Heart left ventricle (tissue), 16 donors: ENCODE results near the gene PUM1. TPM values are rescaled to one million over a fixed set of nuclear protein-coding genes. Genes with fewer than 3 reads are reported as not detected.

Experiments
- ATAC-seq, 4 donors: fragments of 200-7000 bp; cut with Tn5 transposase; one replicate each; pipeline ENCODE4 v1.9.1; 2020 to 2022; ENCODE audit warnings: moderate library complexity in 4 of 4, mild to moderate bottlenecking in 3 of 4, moderate number of reproducible peaks in 1 of 4
- DNase-seq, 5 donors: peaks; one replicate each; pipeline ENCODE4 v3.0.0-alpha.2; 2020
- H3K27ac ChIP-seq, 12 donors: fragments of 200-600 bp; sonication (generic) in 4 of 12; one replicate each; pipeline versions ENCODE4 v1.5.0 to v1.8.0; 2016 to 2022; ENCODE audit warnings: mild to moderate bottlenecking in 2 of 12
- H3K27me3 ChIP-seq, 9 donors: fragments of 200-600 bp; sonication (generic) in 2 of 9; one replicate each; pipeline versions ENCODE4 v1.5.1 to v1.8.0; 2016 to 2022; ENCODE audit warnings: mild to moderate bottlenecking in 3 of 9
- H3K36me3 ChIP-seq, 9 donors: fragments of 200-600 bp; sonication (generic) in 2 of 9; one replicate each; pipeline versions ENCODE4 v1.5.0 to v1.8.0; 2018 to 2022; ENCODE audit warnings: mild to moderate bottlenecking in 2 of 9
- H3K4me1 ChIP-seq, 12 donors: fragments of 200-600 bp; sonication (generic) in 4 of 12; one replicate each; pipeline versions ENCODE4 v1.5.0 to v1.8.0; 2016 to 2022; ENCODE audit warnings: mild to moderate bottlenecking in 3 of 12
- H3K4me3 ChIP-seq, 12 donors: fragments of 200-600 bp; sonication (generic) in 4 of 12; one replicate each; pipeline versions ENCODE4 v1.5.0 to v1.8.0; 2017 to 2022; ENCODE audit warnings: mild to moderate bottlenecking in 9 of 12, moderate library complexity in 4 of 12
- H3K9me3 ChIP-seq, 12 donors: fragments of 200-600 bp; sonication (generic) in 4 of 12; one replicate each; pipeline versions ENCODE4 v1.5.0 to v1.8.0; 2016 to 2022; ENCODE audit warnings: mild to moderate bottlenecking in 1 of 12
- CTCF ChIP-seq, 12 donors: fragments of 200-600 bp; sonication (generic) in 4 of 12; IDR thresholded peaks; one replicate each; pipeline versions ENCODE4 v1.5.0 to v1.8.0; 2018 to 2022; ENCODE audit warnings: antibody characterized with exemption in 12 of 12, mild to moderate bottlenecking in 5 of 12
- POLR2A ChIP-seq, 2 donors: fragments of 450-650 bp; IDR thresholded peaks; one replicate each; pipeline ENCODE4 v1.6.1; 2017; ENCODE audit warnings: antibody characterized with exemption in 2 of 2, mild to moderate bottlenecking in 2 of 2, moderate library complexity in 2 of 2
- WGBS, 4 donors: extraction: QIAGEN DNeasy Blood & Tissue Kit in 2 of 4; methylation state at CpG; one replicate each; pipeline versions ENCODE4 v1.1.5 to v1.1.7; 2013 to 2018; 5-methylcytosine and 5-hydroxymethylcytosine counted together
- intact Hi-C, 10 donors: fragments of 100-400 bp; cut with DNase I; formaldehyde crosslinking; loops; one replicate each; pipeline versions ENCODE4 v1.11.1 to v1.14.2; 2022
- polyA plus RNA-seq, 2 donors: library from polyadenylated mRNA; stranded (reverse); fragments of 200-250 nt; gene quantifications; one replicate each; pipeline ENCODE4 v1.2.3, GENCODE V29; 2013
- total RNA-seq, 9 donors: library from RNA; depleted of rRNA in 2 of 9; stranded (reverse); fragments of >200 nt in 2 of 9; fragmentation: NEBNext Ultra II Directional in 3 of 9; extraction: Animal tissue kit (Norgen Biotek cat#: 25700) in 3 of 9; gene quantifications; one replicate each; pipeline versions ENCODE4 v1.1.0 to v1.2.4, GENCODE V29; 2016 to 2023
- donor health status: ischemic (EF 13 %, LVEDD 7.1; RV severe dilation, severe dysfunction).
- donor health status: healthy with polysubstance abuse.
- donor health status: DM: no; HTN: yes; CAD: no.
- donor health status: DM: no; HTN: no; CAD: no.
- donor health status: ischemic (EF 25% LVEDD 6.9; RV normal size, moderate dysfunction).
- donor health status: ischemic (EF 25% LVEDD 5.7; RV mildly dilated, moderate dysfunction).
- donor health status: healthy.
- donor health status: DM: yes; HTN: yes; CAD: no.
- donor health status: ischemic (EF 35%, LVEDD 5.7; RV mildly dilated, moderate dysfunction).
- donor health status: nonischemic (EF 11% LVEDD 7.7; RV severe dilation, severe dysfunction).
- donor health status: DM: yes; HTN: yes; CAD: no.
- donor health status: PGD.
- donor health status: ischemic (EF 29% LVEDD 5.4; RV normal size, mild dysfunction).
- donor health status: nonischemic (EF 23%, LVEDD 6.1; RV moderate dilation, normal function).

Gene PUM1
- total and polyA plus RNA-seq, 11 donors = 19.2 to 96.3 (median 70.7) TPM

GRCh38 chr1:30964706-30965105 lies 100.8 kb downstream of the PUM1 start:
- peaks cover 9 to 74% (median 34%) of the 10 kb centered on the region in 12 donors for H3K4me1 ChIP-seq
- DNase-seq (peak; percentile 43 to 71 (median 63)), ATAC-seq (peak; percentile 70 to 88 (median 84))
- no peak overlapping the region for H3K4me3 ChIP-seq
- H3K27me3 ChIP-seq = no peaks in the 10 kb centered on the region
- no peaks in the 10 kb centered on the region for H3K9me3 ChIP-seq
- 28 to 42% (median 38%) methylated on average over 7 of the region's 7 CpGs for WGBS, 4 donors
- peak overlapping the region; percentile 3 to 86 (median 62) for H3K27ac ChIP-seq
- TF ChIP-seq CTCF (IDR thresholded peaks at IDR 0.05) (no peak), POLR2A (IDR thresholded peaks at IDR 0.05) (no peak)
- intact Hi-C loops = loop anchor here in 5 of 10 donors (5.0 to 10.0 kb wide), 4 partner anchors 98 to 190 kb away; partner anchors contain the start of gene PUM1 (in 3 of the 5)
- peaks cover 0 to 100% (median 78%) of the 10 kb centered on the region in 9 donors for H3K36me3 ChIP-seq

GRCh38 chr1:30962609-30963508 lies 102.7 kb downstream of the PUM1 start:
- intact Hi-C loops = loop anchor here in 3 of 10 donors (10.0 kb wide), 2 partner anchors 102 to 192 kb away; partner anchors contain the start of gene PUM1 (in 2 of the 3)
- 57 to 67% (median 63%) methylated on average over 6 of the region's 6 CpGs for WGBS, 4 donors
- DNase-seq (no peak), ATAC-seq (peak in 1 of 4 donors; percentile 19)
- H3K4me3 ChIP-seq = no peak overlapping the region
- H3K27me3 ChIP-seq = no peaks in the 10 kb centered on the region
- H3K27ac ChIP-seq = peak overlapping the region in 10 of 12 donors; percentile 18 to 86 (median 62)
- no peaks in the 10 kb centered on the region for H3K9me3 ChIP-seq
- H3K4me1 ChIP-seq = peaks cover 9 to 60% (median 31%) of the 10 kb centered on the region in 12 donors
- peaks cover 0 to 100% (median 84%) of the 10 kb centered on the region in 9 donors for H3K36me3 ChIP-seq
- no peak for TF ChIP-seq CTCF (IDR thresholded peaks at IDR 0.05)
- no peak for TF ChIP-seq POLR2A (IDR thresholded peaks at IDR 0.05)

GRCh38 chr1:30957560-30958222 lies 107.8 kb downstream of the PUM1 start:
- ATAC-seq (no peak), DNase-seq (no peak)
- no peak for TF ChIP-seq CTCF (IDR thresholded peaks at IDR 0.05)
- no peak for TF ChIP-seq POLR2A (IDR thresholded peaks at IDR 0.05)
- Histone ChIP-seq H3K9me3 (no peaks in the 10 kb centered on the region), H3K27ac (no peak overlapping the region), H3K4me1 (peaks cover 0 to 12% (median under 1%) of the 10 kb centered on the region in 12 donors), H3K4me3 (no peak overlapping the region), H3K27me3 (no peaks in the 10 kb centered on the region), H3K36me3 (peaks cover 0 to 94% (median 81%) of the 10 kb centered on the region in 9 donors)
- WGBS, 4 donors = 91 to 94% (median 92%) methylated on average over 4 of the region's 4 CpGs
- intact Hi-C loops = no loop called here
